BLaER1 treated with 17β-estradiol and CSF1 and Interleukin-3, amounts not matched to agents 10 nM and 100 nM (cell line): Measurements from ENCODE around the gene GBF1.
A peak's percentile ranks its signal among the peaks of the same experiment; 100 is the strongest.

Experiments
- H3K27ac ChIP-seq, 11 experiments: shearing (Covaris generic); formaldehyde crosslinking; 2 replicates each; pipeline ENCODE4 v1.8.1; 2022
- H3K27me3 ChIP-seq, 11 experiments: shearing (Covaris generic); formaldehyde crosslinking; 2 replicates each; pipeline ENCODE4 v1.8.1; 2022
- H3K36me3 ChIP-seq, 11 experiments: shearing (Covaris generic); formaldehyde crosslinking; 2 replicates each; pipeline ENCODE4 v1.8.1; 2022
- H3K4me1 ChIP-seq, 10 experiments: shearing (Covaris generic); formaldehyde crosslinking; 2 replicates each; pipeline ENCODE4 v1.8.1; 2022
- H3K4me2 ChIP-seq, 11 experiments: shearing (Covaris generic); formaldehyde crosslinking; 2 replicates each; pipeline ENCODE4 v1.8.1; 2022
- H3K4me3 ChIP-seq, 10 experiments: shearing (Covaris generic); formaldehyde crosslinking; 2 replicates each; pipeline ENCODE4 v1.8.1; 2022
- H3K9ac ChIP-seq, 11 experiments: shearing (Covaris generic); formaldehyde crosslinking; 2 replicates each; pipeline ENCODE4 v1.8.1; 2022
- H3K9me3 ChIP-seq, 11 experiments: shearing (Covaris generic); formaldehyde crosslinking; replicated peaks in 1 of 11; 2 replicates each; pipeline ENCODE4 v1.8.1; 2022
- H4K20me1 ChIP-seq, 11 experiments: shearing (Covaris generic); formaldehyde crosslinking; 2 replicates each; pipeline ENCODE4 v1.8.1; 2022
- Cebpa-rat ChIP-seq, 11 experiments: shearing (Covaris generic); IDR thresholded peaks; 2 replicates each; pipeline ENCODE4 v1.8.1; 2022

The GBF1 gene

GRCh38 chr10:102267748-102268147 lies 22.4 kb downstream of the GBF1 start:
- Histone ChIP-seq H3K27ac (no peak overlapping the region), H3K9me3 (no peaks in the 10 kb centered on the region), H4K20me1 (peaks cover 29 to 100% (median 83%) of the 10 kb centered on the region in 11 experiments; a peak in 21 of 22 replicates), H3K9ac (no peak overlapping the region), H3K4me3 (no peak overlapping the region), H3K36me3 (peaks cover 66 to 99% (median 77%) of the 10 kb centered on the region in 11 experiments), H3K4me1 (no peaks in the 10 kb centered on the region), H3K27me3 (no peaks in the 10 kb centered on the region), H3K4me2 (no peak overlapping the region)
- no peak for TF ChIP-seq Cebpa-rat (IDR thresholded peaks at IDR 0.05)

- H3K27ac ChIP-seq: no peak overlapping the region
- no peak overlapping the region for H3K4me3 ChIP-seq
Observed at GRCh38 chr10:102268375-102268888, 23.1 kb downstream of the GBF1 start.

DNA sequence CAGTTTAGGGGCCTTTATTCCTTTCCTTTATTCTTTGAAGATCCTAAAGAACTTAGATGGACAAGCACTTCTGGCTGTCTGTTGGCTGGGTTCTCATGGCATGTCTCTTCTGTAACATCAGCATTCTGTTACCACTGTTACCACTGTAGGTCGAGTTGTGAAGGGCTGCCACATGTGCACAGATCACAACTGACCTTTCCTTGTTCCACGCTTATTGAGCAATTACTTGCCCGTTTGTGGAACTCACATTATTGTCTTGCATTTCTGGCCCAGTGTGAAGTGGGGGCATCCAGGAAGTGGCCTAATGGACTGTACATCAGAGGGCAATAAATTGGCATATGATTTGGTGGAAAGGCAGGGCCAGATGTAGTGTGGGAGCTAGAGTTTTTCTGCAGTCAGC lies 23.7 kb downstream of the GBF1 start:
- Histone ChIP-seq H3K9me3 (no peaks in the 10 kb centered on the region), H4K20me1 (peaks cover 38 to 100% (median 83%) of the 10 kb centered on the region in 11 experiments; a peak in 21 of 22 replicates), H3K4me1 (no peaks in the 10 kb centered on the region), H3K27me3 (no peaks in the 10 kb centered on the region), H3K9ac (no peak overlapping the region), H3K4me2 (peak overlapping the region in 1 of 11 experiments; percentile 13; a peak in 1 of 22 replicates), H3K4me3 (no peak overlapping the region), H3K27ac (no peak overlapping the region), H3K36me3 (peaks cover 57 to 89% (median 68%) of the 10 kb centered on the region in 11 experiments)
- TF ChIP-seq Cebpa-rat (IDR thresholded peaks at IDR 0.05): no peak

More at GRCh38 chr10:102268375-102268888, 23.1 kb downstream of the GBF1 start:
- no peak for TF ChIP-seq Cebpa-rat (IDR thresholded peaks at IDR 0.05)
- Histone ChIP-seq H3K9ac (no peak overlapping the region), H3K9me3 (no peaks in the 10 kb centered on the region), H4K20me1 (peaks cover 36 to 100% (median 83%) of the 10 kb centered on the region in 11 experiments; a peak in 21 of 22 replicates), H3K36me3 (peaks cover 61 to 95% (median 74%) of the 10 kb centered on the region in 11 experiments), H3K4me1 (no peaks in the 10 kb centered on the region), H3K4me2 (no peak overlapping the region), H3K27me3 (no peaks in the 10 kb centered on the region)

DNA sequence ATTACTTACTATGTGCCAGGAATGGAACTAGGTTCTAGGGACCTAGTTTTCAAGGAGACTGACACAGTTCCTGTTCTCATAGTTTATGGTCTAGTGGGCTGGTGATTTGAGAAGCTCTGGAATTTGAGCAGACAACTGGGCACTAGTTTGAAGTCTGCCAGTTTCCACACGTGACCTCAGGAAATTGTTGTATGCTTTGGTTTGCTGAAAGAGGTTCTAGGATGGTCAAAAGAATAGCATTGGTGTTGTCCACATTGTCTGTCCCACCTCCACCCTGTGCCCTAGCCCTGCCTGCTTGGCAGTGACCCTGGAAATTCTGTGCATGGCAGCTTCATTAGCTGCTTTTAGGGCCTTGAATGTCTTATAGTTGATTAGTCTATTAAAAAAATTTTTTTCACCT lies 28.7 kb downstream of the GBF1 start:
- no peaks in the 10 kb centered on the region for H3K9me3 ChIP-seq
- no peak for TF ChIP-seq Cebpa-rat (IDR thresholded peaks at IDR 0.05)
- H3K4me1 ChIP-seq: peaks cover 0 to 11% (median under 1%) of the 10 kb centered on the region in 10 experiments; a peak in 9 of 20 replicates
- H3K27me3 ChIP-seq: no peaks in the 10 kb centered on the region
- no peak overlapping the region for H3K4me3 ChIP-seq
- no peak overlapping the region for H3K27ac ChIP-seq
- peaks cover 47 to 100% (median 77%) of the 10 kb centered on the region in 11 experiments for H4K20me1 ChIP-seq
- H3K4me2 ChIP-seq: no peak overlapping the region
- H3K36me3 ChIP-seq: peaks cover 23 to 68% (median 40%) of the 10 kb centered on the region in 11 experiments
- no peak overlapping the region for H3K9ac ChIP-seq

DNA sequence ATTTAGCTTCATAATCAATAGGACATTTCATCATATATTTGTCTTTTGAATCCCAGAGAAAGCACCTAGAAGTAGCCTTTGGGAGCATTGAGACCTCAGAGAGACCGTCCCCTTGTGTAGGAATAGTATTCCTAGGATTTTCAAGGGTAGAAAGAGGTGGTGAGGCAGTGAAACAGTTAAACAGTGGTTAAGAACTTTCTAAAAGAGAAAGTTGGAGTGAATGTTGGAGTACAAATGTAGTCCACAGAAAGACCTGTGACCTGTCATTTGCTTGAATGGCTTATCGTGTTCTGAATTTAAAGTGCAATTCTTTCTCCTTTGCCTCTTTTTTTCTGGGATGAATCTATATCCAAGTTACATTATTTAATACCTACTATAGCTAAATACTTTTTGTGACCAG lies 30.0 kb downstream of the GBF1 start:
- Histone ChIP-seq H3K4me2 (no peak overlapping the region), H4K20me1 (peaks cover 52 to 100% (median 85%) of the 10 kb centered on the region in 11 experiments), H3K4me3 (no peak overlapping the region), H3K9ac (no peak overlapping the region), H3K36me3 (peaks cover 16 to 56% (median 36%) of the 10 kb centered on the region in 11 experiments; a peak in 21 of 22 replicates), H3K9me3 (no peaks in the 10 kb centered on the region), H3K4me1 (peaks cover 10 to 24% (median 13%) of the 10 kb centered on the region in 10 experiments), H3K27ac (no peak overlapping the region), H3K27me3 (no peaks in the 10 kb centered on the region)
- TF ChIP-seq Cebpa-rat (IDR thresholded peaks at IDR 0.05): no peak

GRCh38 chr10:102279104-102279503 lies 33.8 kb downstream of the GBF1 start:
- H3K36me3 ChIP-seq: peaks cover 18 to 52% (median 29%) of the 10 kb centered on the region in 11 experiments; a peak in 20 of 22 replicates
- no peaks in the 10 kb centered on the region for H3K27me3 ChIP-seq
- no peaks in the 10 kb centered on the region for H3K9me3 ChIP-seq
- H3K27ac ChIP-seq: 0 out of 22 replicates have a peak overlapping the region, but pooled peaks of 1 of the 11 experiments have one; percentile 81
- TF ChIP-seq Cebpa-rat (IDR thresholded peaks at IDR 0.05): no peak
- H3K4me1 ChIP-seq: peaks cover 19 to 34% (median 23%) of the 10 kb centered on the region in 10 experiments
- H3K9ac ChIP-seq: no peak overlapping the region
- H4K20me1 ChIP-seq: peaks cover 45 to 97% (median 84%) of the 10 kb centered on the region in 11 experiments
- H3K4me2 ChIP-seq: peak overlapping the region in 8 of 11 experiments; percentile 66 to 88 (median 80); a peak in 12 of 22 replicates
- no peak overlapping the region for H3K4me3 ChIP-seq

DNA sequence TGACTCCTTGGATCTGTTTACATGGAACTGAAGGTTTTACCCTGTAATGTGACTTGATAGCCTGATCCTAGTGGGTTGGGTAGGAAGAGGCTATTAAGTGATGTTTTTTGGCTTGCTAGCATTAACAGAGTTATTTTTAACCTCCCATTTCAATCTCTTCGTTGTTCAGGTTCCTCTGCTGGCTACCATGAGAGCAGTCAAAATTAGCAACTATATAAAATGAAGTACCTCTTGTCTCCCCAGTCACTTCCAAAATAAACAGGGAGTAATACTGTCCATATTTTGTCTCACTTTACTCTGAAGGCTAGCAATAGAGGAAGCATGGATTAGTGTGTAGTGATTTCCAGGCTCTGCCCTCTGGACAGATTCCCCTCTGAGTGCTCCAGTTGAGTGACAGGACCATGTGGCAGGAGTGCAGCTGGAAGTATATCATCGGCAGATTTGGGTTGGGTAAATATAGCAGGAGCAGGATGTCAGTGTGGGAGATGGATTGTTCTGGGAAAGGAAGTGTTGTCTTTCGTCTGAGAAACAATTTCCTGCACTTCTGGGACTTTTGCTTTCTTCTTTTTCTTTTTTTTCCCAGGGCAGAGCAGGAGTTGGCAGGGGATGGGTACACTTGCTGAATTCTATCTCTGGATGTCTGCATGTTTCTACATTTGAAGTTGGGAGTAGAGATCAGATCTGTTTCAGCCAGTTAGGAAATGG lies 35.2 kb downstream of the GBF1 start:
- Histone ChIP-seq H3K4me1 (peaks cover 19 to 34% (median 23%) of the 10 kb centered on the region in 10 experiments), H3K9ac (peak overlapping the region in 10 of 11 experiments; percentile 32 to 66 (median 58); a peak in 18 of 22 replicates), H3K27me3 (no peaks in the 10 kb centered on the region), H3K9me3 (no peaks in the 10 kb centered on the region), H3K27ac (peak overlapping the region in 10 of 11 experiments; percentile 32 to 81 (median 58); a peak in 20 of 22 replicates), H3K4me2 (peak overlapping the region; percentile 66 to 88 (median 79)), H4K20me1 (peaks cover 32 to 97% (median 84%) of the 10 kb centered on the region in 11 experiments), H3K4me3 (peak overlapping the region in 4 of 10 experiments; percentile 8 to 47 (median 29); a peak in 6 of 20 replicates), H3K36me3 (peaks cover 24 to 63% (median 29%) of the 10 kb centered on the region in 11 experiments; a peak in 20 of 22 replicates)
- TF ChIP-seq Cebpa-rat (IDR thresholded peaks at IDR 0.05): no peak

- Histone ChIP-seq H3K4me2 (peak overlapping the region; percentile 66 to 88 (median 79)), H3K27ac (peak overlapping the region in 10 of 11 experiments; percentile 32 to 81 (median 58); a peak in 20 of 22 replicates)
Observed at GRCh38 chr10:102281102-102281487, 35.8 kb downstream of the GBF1 start.

GRCh38 chr10:102283488-102283887 lies 38.2 kb downstream of the GBF1 start:
- TF ChIP-seq Cebpa-rat (IDR thresholded peaks at IDR 0.05): no peak
- Histone ChIP-seq H3K9me3 (no peaks in the 10 kb centered on the region), H3K4me3 (no peak overlapping the region), H3K36me3 (peaks cover 14 to 60% (median 32%) of the 10 kb centered on the region in 11 experiments; a peak in 21 of 22 replicates), H3K27ac (no peak overlapping the region), H3K4me2 (no peak overlapping the region), H4K20me1 (peaks cover 27 to 93% (median 69%) of the 10 kb centered on the region in 11 experiments), H3K9ac (no peak overlapping the region), H3K4me1 (peaks cover 19 to 29% (median 23%) of the 10 kb centered on the region in 10 experiments), H3K27me3 (no peaks in the 10 kb centered on the region)

More at GRCh38 chr10:102281102-102281487, 35.8 kb downstream of the GBF1 start:
- peak in 1 of 11 experiments; percentile 47; a peak in 1 of 22 replicates for TF ChIP-seq Cebpa-rat (IDR thresholded peaks at IDR 0.05)
- peaks cover 26 to 60% (median 33%) of the 10 kb centered on the region in 11 experiments; a peak in 19 of 22 replicates for H3K36me3 ChIP-seq
- H3K9ac ChIP-seq: peak overlapping the region in 10 of 11 experiments; percentile 32 to 66 (median 58); a peak in 18 of 22 replicates
- H3K27me3 ChIP-seq: no peaks in the 10 kb centered on the region
- peaks cover 27 to 97% (median 80%) of the 10 kb centered on the region in 11 experiments for H4K20me1 ChIP-seq
- peaks cover 19 to 34% (median 23%) of the 10 kb centered on the region in 10 experiments for H3K4me1 ChIP-seq
- H3K9me3 ChIP-seq: no peaks in the 10 kb centered on the region
- peak overlapping the region in 4 of 10 experiments; percentile 8 to 47 (median 29); a peak in 5 of 20 replicates for H3K4me3 ChIP-seq
